HG02588 (cell line): ENCODE measurements around the gene PAF1.
"Not testable (repeated sequence)": the region's sequence is repeated elsewhere in the genome, so short reads cannot be mapped to it uniquely, and the experiment has no call there.

ENCODE experiments used
- ATAC-seq: cut with Tn5 transposase; IDR thresholded peaks from one replicate; pipeline ENCODE4 v1.9.1; 2021; ENCODE audit warnings: mild to moderate bottlenecking, moderate library complexity; ENCODE audit not compliant: unreplicated experiment

PAF1 gene

GRCh38 chr19:39384839-39385568, 5.9 kb downstream of the PAF1 start:
- ATAC-seq = no peak

GRCh38 chr19:39382991-39383828, 7.7 kb downstream of the PAF1 start:
- no peak for ATAC-seq

GRCh38 chr19:39381910-39382611, 8.8 kb downstream of the PAF1 start:
- ATAC-seq = no peak

- ATAC-seq = no peak
Measured at GRCh38 chr19:39380521-39381502, 10.1 kb downstream of the PAF1 start.

- no peak for ATAC-seq
Measured at GRCh38 chr19:39379865-39380396, 11.0 kb downstream of the PAF1 start.

- not testable (repeated sequence) for ATAC-seq
Measured at GRCh38 chr19:39379366-39379765, 11.5 kb downstream of the PAF1 start.

GRCh38 chr19:39377373-39378362, 13.2 kb downstream of the PAF1 start:
- no peak for ATAC-seq

GRCh38 chr19:39375929-39376328, 15.0 kb downstream of the PAF1 start:
- ATAC-seq = no peak

- ATAC-seq = no peak
Measured at GRCh38 chr19:39372941-39373340, 18.0 kb downstream of the PAF1 start.

- no peak for ATAC-seq
Measured at GRCh38 chr19:39372047-39372802, 18.7 kb downstream of the PAF1 start.

GRCh38 chr19:39370735-39371134, 20.2 kb downstream of the PAF1 start:
- ATAC-seq = no peak

- no peak for ATAC-seq
Measured at GRCh38 chr19:39369200-39369599, 21.7 kb downstream of the PAF1 start.

GRCh38 chr19:39365531-39365930, 25.4 kb downstream of the PAF1 start:
- ATAC-seq = no peak

GRCh38 chr19:39363901-39364457, 26.9 kb downstream of the PAF1 start:
- no peak for ATAC-seq

GRCh38 chr19:39362682-39363657, 27.9 kb downstream of the PAF1 start:
- ATAC-seq = no peak

- ATAC-seq = no peak
Measured at GRCh38 chr19:39360599-39360998, 30.3 kb downstream of the PAF1 start.

- no peak for ATAC-seq
Measured at GRCh38 chr19:39359026-39359425, 31.9 kb downstream of the PAF1 start.
